Measurements from ENCODE around the gene DMGDH.

Gene DMGDH

DNA sequence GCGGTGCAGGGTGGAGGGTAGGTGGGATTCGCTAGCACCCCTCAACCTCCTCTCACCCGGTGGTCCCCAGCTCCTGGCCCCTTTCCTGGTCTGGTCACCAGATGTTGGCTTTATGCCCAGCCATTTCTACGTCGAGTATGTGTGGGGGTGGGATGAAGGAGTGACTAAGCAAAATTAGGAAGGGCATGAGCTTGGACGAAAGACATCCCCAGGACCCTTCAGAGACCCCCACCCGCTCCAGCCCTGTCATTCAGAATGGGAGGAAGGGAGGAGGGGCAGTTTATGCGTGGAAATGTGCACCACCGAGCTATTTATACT is 835 bp upstream of the DMGDH start:
- no peak for DNase-seq (ENCODE audit: low read depth in 1 of 2, low spot score in 1 of 2)

DNA sequence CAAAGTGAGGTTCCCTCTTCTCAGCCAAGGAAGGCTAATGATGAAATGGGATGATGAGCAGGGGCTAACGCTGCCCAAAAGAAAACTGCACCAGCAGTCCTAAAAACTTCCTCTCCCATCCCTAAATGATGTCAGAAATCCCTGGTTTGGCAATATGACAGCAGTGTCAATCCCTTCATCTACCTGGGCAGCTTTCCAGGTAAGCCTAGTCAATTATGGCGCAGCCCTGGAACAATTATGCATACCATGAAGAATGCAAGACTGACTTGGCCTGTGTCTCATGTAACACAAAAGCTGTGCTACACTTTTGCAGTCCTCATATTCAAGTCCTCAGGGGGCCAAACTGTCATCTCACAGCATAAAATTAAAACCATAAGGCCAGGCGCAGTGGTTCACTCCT is 7.0 kb downstream of the DMGDH start:
- no peak for DNase-seq (ENCODE audit: low read depth in 1 of 2, low spot score in 1 of 2)

DNA sequence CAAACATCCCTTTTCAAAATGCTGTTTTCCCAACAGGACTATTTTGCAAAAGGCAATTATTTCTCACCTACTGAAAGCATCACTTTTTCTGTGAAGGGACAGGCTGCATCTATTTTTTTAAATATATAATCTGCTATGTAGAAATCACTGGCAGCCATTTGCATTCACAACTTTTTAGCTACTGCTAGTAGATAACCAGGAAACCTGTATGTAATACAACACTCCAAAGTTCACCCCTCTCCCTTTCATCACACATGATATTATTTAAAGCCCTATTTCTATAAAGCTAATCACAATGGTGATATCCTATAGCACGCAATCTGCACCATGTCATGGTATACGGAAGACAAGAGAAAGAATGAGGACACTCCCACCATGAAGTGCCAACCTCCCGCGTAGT is 9.8 kb downstream of the DMGDH start:
- no peak for DNase-seq (ENCODE audit: low read depth in 1 of 2, low spot score in 1 of 2)

DNA sequence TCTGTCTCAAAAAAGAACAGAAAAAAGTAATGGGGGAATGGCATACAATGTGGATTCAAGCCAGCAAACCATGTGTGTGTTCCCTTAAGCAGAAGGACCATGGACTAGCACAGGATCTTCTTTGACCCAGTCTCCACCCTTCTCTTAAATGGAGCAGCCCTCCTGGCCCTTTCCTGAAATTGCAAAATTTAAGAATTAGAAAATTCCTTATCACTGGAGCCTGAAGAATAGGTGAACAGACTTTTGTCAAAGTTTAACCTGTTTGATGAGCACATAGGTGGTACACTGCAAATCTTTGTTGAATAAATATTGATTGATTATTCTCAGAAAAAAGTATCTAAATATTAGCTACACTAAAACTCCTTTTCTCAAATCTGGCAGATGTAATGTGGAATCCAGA is 12.6 kb downstream of the DMGDH start:
- no peak for DNase-seq (ENCODE audit: low read depth in 1 of 2, low spot score in 1 of 2)

DNA sequence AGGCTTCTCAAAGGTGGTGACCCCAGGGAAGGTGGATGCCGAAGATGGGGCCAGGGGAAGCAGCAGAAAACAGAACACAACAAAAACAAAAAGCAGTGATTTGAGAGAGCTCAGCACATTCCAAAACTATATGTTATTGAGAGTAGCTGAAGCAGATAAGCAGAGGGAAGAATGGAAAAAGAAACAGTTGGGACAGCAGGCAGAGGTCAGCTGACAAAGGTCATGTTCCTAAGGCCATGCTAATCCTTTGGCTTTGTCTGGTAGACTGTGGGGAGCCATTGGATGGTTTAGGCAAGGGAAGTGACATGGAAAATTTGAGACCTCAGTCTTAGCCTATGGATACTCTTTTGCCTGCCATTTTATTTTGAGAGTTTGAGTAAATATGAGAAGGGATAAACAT is 14.5 kb downstream of the DMGDH start:
- DNase-seq (ENCODE audit: low read depth in 1 of 2, low spot score in 1 of 2) = no peak

DNA sequence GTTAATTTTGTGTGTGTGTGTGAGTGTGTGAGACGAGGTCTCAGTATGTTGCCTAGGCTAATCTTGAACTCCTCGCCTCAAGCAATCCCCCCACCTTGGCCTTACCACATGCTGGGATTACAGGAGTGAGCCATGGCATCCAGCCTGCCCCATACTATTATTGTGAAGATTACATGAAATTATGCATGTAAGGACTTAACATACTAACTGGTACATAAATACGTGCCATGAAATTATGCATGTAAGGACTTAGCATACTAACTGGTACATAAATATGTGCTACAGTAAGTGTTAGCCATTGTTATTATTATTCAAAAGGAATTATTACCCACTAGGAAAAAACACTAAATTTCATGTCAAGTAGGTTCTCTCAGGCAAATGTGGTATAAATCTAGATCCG is 16.2 kb downstream of the DMGDH start:
- DNase-seq (ENCODE audit: low read depth in 1 of 2, low spot score in 1 of 2) = no peak

DNA sequence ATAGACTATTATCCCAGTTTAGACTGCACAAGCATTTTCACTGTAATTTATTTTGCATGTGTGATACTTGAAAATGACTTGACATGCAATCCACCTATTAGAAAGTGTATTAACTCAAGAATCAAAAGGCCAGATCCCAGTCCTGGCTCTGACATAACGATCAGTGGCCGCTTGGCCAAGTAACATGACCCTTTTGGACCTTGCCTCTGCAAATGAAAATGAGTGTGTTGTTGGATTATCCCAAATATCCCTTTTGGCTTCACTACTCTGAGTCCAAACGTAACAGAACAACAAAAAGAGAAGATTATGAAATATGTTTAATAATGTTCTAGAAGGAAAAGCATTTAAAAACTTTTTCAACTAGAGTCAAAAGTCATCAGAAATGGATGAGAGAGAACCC is 19.0 kb downstream of the DMGDH start:
- DNase-seq (ENCODE audit: low read depth in 1 of 2, low spot score in 1 of 2) = no peak

DNA sequence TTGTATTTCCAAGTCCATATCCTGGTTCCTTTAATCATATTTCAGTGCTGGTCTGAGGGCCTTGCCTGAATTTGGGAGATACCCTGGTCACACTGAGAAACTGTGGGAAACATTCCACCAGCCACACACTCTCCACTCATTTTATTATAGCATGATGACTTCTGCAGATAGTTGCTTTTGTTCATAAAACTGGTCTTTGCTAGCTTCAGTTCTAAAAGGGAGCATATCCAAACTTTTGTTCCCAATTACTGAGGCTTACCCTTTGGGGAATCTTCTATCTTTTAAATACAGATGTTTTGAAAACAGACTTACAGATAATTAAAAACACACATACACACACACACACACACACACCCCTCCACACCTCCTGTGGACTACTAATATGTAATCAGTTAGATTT is 21.0 kb downstream of the DMGDH start:
- no peak for DNase-seq (ENCODE audit: low read depth in 1 of 2, low spot score in 1 of 2)

DNA sequence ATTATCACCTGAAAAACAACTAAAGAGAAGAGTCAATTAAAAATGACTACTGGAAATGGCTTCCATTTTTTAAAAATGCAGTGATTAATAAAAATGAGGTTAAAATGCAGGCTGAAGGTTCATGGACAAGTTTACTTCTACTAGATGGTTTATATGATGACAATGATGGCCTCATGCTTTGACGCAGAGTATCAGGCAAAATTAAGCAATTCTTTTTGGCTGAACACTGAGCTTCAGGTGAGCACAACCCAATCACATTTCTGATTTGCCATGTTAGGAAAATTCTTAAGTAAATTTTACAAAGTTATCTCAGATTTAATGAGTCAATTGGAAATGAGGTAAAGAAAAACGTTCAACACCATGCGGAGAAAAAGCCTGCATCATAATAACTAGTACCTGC is 22.3 kb downstream of the DMGDH start:
- no peak for DNase-seq (ENCODE audit: low read depth in 1 of 2, low spot score in 1 of 2)

DNA sequence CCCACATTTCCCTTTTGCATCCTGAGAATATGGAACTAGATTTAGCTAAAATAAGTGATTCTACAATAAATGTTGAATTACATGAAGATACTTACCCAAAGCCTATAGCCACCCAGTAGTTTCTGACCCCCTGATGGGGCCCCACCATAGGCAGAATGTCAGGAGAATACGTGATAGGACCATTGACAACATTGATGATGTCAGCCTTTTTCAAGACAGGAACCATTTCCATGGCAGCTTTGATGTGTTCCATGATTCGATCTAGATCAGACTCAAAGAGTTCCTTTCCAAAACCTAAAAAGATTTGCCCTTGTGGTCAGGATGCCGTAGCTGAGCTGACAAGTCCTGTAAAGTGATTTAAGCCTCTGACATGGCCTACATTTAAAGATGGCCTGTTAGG is 27.3 kb downstream of the DMGDH start:
- no peak for DNase-seq (ENCODE audit: low read depth in 1 of 2, low spot score in 1 of 2)

DNA sequence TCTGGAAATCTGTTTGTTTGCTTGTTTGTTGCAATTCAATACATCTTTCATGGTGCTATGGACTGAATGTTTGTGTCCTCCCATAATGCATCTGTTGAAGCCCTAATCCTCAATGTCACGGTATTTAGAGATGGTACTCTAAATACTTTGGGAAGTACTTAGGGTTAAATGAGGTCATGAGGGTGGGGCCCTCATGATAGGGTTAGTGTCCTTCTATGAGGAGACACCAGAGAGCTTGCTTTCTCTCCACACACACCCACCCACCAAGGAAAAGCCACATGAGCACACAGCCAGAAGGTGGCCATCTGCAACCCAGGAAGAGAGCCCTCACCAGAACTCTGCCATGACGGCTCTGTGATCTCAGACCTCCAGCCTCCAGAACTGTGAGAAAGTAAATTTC is 32.7 kb downstream of the DMGDH start:
- no peak for DNase-seq (ENCODE audit: low read depth in 1 of 2, low spot score in 1 of 2)

DNA sequence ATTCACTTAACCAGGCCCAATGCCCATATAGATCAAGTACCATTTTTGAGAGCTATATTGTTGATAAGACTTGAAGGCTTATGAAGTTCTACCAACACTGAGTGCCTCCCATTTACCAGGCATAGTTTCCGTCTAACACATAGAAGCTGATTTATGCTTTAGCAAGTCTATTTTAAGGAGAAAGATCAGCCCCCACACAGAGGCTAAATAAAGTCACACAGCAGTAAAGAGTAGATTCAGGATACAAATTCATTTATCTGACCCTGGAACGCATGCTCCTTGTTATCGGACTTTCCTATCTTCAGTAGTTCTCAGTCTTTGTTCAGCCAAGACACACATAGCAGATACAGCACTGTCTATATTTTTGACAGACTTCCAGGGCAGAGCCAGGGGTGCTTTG is 34.2 kb downstream of the DMGDH start:
- no peak for DNase-seq (ENCODE audit: low read depth in 1 of 2, low spot score in 1 of 2)

DNA sequence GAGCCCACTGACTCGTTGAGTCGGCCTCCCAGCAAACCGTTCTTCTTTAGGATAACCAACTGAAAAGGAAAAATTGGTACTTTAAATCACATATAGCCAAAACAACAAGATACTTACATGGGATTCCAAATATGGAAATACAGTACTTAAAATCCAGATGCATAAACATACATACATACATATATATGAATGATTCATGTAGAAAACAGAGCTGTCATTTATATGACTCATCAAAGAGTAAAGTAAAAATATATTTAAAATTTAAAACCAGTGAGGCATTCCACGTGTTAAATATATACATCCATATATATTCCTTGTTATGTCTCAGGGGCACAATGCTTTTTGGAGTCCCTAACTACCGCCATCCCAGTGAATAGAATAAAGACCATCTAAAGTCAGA is 36.7 kb downstream of the DMGDH start:
- DNase-seq (ENCODE audit: low read depth in 1 of 2, low spot score in 1 of 2) = no peak

DNA sequence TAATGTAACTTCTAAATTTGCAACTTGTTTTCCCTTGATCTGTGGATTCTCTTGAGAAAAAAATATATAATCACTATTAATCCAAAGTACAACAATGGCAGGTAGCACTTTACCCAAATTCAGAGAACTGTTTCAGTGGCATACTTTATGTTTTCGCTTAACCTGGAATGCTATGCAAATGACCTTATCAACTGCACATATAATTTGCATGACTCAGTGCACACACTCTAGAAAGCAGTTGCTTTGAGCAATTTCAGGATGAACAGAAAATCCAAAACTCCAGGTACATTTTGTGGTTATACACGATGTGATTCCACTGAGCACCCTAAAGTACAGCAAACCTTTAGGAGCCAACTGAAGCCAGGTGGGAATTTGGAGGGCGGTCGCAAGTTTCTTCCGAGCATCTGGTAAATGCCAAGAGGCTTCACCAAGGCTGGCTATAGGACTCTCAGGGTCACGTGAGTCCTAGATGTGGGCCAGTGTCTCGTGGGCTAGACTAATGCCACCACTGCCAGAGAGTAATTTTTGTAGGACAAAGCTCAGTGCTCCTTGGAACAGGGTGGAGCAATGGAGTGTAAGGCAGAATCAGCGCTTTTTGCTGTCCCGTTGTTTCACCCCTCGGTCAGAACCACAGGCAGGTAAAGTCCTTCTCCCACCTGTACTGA is 37.3 kb downstream of the DMGDH start:
- DNase-seq (ENCODE audit: low read depth in 1 of 2, low spot score in 1 of 2) = no peak

DNA sequence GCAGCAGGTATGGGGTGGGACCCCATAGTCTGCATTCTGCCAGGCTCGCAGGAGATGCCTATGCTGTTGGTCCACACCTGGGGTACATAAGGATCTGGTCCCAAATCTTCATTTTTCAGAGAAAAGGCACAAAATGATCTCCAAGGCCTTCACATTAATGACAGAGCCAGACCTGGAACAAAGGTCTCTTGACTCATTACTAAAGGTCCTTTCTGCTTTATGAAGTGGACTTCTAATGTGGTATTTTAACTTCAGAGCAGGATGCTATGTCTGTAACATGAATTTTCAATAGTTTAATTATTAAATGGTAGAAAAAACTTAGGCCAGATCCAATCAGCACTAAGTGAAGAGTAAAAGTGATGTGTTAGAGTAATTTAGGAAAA is 38.0 kb downstream of the DMGDH start:
- no peak for DNase-seq (ENCODE audit: low read depth in 1 of 2, low spot score in 1 of 2)

DNA sequence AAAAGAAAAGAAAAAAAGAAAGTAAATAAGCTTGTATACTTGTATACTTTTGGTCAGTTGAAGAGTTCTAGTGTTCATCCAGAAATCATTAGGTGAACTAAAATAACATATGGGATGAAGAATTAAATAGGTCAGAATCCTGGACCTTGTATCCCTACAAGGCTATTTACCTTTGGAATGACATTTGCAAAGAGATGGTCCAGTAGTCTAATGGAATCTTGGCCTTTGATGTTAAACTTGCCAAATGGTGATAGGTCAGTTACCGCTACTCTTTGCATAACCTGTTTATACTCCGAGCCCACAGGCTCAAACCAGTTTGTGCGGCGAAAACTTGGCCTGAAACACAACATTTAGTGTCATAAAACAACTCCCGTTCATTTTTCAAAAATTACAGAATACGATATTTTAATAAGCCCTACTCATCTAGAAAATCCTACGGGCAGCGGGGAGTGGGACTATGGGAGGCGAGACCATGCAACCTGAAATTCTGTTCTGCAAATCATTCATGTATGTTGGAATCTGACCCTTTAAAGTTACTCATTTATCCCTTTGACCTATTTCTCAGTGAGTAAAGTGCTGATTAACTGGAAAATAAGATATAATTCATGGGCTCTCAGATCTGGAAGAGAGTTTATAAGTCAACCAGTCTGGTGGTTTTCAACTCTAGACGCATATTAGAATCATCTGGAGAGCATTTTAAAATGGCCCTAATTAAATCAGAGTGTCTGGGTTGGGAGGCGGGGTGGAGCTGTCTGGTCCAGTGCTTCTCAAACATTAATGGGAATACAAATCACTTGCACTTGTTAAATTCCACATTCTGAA is 38.6 kb downstream of the DMGDH start:
- no peak for DNase-seq (ENCODE audit: low read depth in 1 of 2, low spot score in 1 of 2)

DNA sequence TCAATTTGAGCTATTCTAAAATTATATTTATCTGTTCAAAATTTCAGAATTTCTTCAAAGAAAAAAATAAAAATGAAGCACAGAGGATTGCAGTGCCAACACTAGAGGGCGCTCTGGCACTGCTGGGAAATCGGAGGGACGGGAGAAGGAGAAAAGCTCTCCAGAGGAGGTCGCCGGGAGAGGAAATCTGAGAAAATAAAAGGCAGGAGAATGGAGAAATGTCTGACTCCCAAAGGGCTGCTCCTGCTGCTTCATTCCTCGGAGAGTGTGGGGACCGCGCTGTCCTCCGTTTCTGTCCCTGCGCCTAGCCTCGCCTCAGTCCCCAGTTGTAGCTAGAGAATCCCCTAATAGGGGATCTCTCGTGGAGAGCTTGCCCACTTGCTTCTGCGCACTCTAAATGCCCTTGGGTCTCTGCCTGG is 44.4 kb downstream of the DMGDH start:
- peak; percentile 11 to 14 for DNase-seq (ENCODE audit: low read depth in 1 of 2, low spot score in 1 of 2)

DNA sequence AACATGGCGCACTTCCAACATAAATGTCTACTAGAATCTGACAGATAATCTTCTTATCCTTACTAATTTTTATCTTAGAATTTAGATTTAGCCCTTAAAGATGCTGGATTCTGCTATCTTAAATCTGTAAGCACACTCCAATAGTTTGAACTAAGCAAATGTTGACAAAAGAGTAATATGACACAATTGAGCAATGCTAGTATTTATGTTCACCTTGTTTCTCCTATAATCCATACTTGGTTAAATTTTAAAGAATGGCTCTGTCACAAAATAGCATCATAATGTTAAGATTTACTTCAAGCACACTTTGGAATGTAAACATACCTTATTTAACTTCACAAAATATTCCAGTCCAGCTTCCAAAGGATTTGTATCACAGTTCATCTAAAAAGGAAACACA is 45.5 kb downstream of the DMGDH start:
- no peak for DNase-seq (ENCODE audit: low read depth in 1 of 2, low spot score in 1 of 2)

DNA sequence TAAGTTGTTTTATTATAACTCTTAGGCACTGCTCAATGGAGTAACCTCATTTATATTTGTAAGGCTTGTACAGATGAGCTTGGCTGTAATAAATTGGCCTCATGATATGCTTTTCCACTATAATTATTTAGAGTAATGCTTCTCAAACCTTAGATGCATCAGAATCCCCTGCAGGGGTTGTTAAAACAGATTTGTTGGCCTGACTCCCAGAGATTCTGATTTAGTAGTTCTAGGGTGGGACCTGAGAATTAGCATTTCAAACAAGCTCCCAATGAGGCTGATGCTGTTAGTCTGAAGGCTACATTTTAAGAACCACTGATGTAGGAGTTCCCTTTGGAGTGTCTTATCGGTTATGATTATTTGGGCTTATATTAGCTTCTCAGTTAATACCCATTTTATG is 46.1 kb downstream of the DMGDH start:
- DNase-seq (ENCODE audit: low read depth in 1 of 2, low spot score in 1 of 2) = no peak

DNA sequence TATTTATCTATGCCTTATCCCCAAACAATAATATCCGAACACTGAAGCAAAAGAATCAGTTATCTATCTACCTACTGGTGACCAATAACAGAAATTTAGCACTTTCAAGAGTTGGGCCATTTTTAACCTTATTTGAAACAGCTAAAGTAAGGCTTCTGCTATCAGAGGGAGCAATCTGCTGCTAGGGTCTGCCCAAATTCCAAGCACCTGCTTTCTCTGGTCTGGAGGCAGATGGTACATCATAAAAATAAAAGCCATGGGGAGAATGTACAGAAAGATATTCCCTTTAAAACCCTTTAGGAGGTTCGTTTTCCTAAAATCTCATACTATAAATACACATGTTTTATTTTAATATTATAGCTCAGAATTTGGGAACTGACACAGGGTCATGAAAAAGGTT is 46.7 kb downstream of the DMGDH start:
- no peak for DNase-seq (ENCODE audit: low read depth in 1 of 2, low spot score in 1 of 2)

DNA sequence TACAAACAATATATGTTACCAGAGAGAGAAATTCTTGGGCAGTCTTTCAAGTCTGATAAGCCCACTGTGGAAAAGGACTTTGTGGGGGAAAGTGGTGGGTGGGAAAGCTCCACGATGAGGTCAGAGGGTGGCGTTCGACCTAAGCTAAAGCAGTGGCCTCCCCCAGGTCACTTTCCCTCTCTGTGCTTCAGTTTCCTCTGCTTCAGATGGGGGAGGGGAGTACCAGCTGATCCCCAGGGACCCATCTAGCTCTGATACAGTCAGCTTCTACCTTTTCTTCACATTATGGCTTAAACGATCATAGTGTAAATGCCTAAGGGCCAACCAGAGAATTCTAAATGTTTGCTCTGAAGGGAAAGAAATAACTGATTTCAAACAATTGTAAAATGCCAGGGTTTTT is 47.7 kb downstream of the DMGDH start:
- DNase-seq (ENCODE audit: low read depth in 1 of 2, low spot score in 1 of 2) = no peak

DNA sequence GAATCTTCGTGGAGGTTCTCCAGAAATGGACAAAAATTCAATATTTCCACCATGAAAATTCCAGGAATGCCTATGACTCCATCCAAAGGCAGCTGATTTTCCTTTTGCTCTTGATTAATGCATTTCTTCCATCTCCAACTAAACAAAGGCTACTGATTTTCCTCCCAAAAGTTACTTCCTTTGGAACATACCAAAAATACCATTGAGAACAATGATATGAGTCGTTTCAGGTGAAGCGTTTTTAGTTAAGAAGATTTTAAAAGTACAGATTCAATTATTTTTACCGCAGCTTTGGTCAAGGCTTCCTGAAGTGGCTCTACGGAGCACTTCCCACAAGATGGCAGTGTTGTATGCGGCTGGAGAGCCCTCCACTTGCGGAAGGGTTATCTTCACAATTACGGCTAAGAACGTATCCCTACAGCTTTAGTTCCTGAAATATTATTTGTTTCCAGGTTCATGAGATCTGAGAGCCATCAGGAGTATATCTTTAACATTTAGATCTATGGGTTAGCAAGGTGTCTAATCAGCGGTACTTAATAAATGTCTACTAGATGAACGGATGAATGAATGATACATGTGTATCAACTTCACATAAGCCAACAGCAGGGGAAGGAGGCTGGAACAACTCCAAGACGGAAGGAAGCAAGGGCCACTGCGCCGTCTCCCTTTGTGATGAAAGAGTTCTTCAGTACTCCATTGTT is 48.5 kb downstream of the DMGDH start:
- no peak for DNase-seq (ENCODE audit: low read depth in 1 of 2, low spot score in 1 of 2)

DNA sequence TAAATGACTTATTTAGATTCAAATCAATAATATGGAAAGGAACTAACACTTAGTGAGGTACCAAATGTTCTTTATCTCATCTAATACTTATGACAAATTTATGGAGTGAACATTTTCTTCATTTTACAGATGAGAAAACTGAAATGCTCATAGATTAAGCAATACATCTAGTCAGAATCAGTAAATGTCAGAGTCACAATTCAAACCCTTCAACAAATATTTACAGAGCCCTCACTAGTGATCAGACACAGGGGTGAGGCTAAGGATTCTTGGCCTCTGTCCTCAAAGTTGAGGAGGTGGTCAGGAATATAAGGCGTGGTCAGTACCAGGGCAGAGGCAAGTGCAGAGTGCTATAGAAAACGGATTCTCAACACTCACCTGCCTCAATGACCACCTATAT is 54.8 kb downstream of the DMGDH start:
- DNase-seq (ENCODE audit: low read depth in 1 of 2, low spot score in 1 of 2) = no peak

Data from activated T-helper 1 cell treated with anti-CD3 and anti-CD28 coated beads, Interleukin-2, amount 50 U/mL, for 16 hours (primary cell).